ENCODE measurements around the gene SPATA17.
"Not testable (repeated sequence)": the region's sequence is repeated elsewhere in the genome, so short reads cannot be mapped to it uniquely, and the experiment has no call there.

SPATA17 gene

GRCh38 chr1:217674028-217674729 lies 43.0 kb downstream of the SPATA17 start:
- in situ Hi-C loops (cut with HindIII; ENCODE audit: low sequenced_read_pairs) = no loop called here

GRCh38 chr1:217681806-217682205 lies 50.7 kb downstream of the SPATA17 start:
- in situ Hi-C loops (cut with HindIII; ENCODE audit: low sequenced_read_pairs) = no loop called here

GRCh38 chr1:217687511-217687910 lies 56.4 kb downstream of the SPATA17 start:
- in situ Hi-C loops (cut with HindIII; ENCODE audit: low sequenced_read_pairs) = no loop called here

GRCh38 chr1:217696140-217696539 lies 65.0 kb downstream of the SPATA17 start:
- in situ Hi-C loops (cut with HindIII; ENCODE audit: low sequenced_read_pairs) = not testable (repeated sequence)

- in situ Hi-C loops (cut with HindIII; ENCODE audit: low sequenced_read_pairs) = no loop called here
Observed at GRCh38 chr1:217703326-217703725, 72.2 kb downstream of the SPATA17 start.

- in situ Hi-C loops (cut with HindIII; ENCODE audit: low sequenced_read_pairs) = no loop called here
Observed at GRCh38 chr1:217712925-217713597, 81.9 kb downstream of the SPATA17 start.

- in situ Hi-C loops (cut with HindIII; ENCODE audit: low sequenced_read_pairs) = no loop called here
Observed at GRCh38 chr1:217715681-217716080, 84.5 kb downstream of the SPATA17 start.

DNA sequence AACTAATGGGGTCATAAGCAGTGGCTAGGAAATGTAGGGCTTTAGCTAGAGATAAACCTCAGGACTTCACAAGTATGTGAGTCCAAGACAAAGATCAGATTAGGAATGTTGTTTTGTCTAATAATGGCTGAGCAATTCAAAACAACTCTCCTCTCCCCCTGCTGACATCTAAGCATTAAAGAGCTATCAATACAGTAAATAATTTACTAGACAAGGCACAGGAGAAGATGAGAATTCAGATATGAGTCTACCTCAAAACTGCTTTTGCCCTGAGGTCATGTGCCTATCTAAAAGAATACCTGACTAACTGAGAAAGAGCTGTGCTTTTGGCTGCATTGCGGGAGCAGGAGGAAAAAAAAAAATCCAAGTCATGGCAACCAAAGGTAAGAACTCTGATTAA lies 86.8 kb downstream of the SPATA17 start:
- in situ Hi-C loops (cut with HindIII; ENCODE audit: low sequenced_read_pairs) = no loop called here

- in situ Hi-C loops (cut with HindIII; ENCODE audit: low sequenced_read_pairs) = no loop called here
Observed at GRCh38 chr1:217718873-217719272, 87.7 kb downstream of the SPATA17 start.

- in situ Hi-C loops (cut with HindIII; ENCODE audit: low sequenced_read_pairs) = no loop called here
Observed at GRCh38 chr1:217721692-217722091, 90.5 kb downstream of the SPATA17 start.

DNA sequence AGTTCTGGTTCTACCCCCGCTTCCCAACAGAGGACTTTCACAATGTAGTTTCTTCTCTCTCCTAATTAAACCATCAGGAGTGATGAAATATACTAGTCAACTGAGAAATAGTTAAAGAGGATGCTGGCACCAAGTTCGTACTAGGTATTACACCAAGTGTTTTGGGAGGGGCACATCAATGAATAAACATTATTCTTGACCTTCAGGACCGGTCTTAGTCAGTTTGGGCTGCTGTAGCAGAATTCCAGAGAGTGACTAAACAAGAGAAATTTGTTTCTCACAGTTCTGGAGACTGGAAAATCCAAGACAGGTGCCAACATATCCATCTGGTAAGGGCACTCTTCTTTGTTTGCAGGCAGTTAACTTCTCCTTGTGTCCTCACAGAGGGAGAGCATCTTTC lies 103.8 kb downstream of the SPATA17 start:
- in situ Hi-C loops (cut with HindIII; ENCODE audit: low sequenced_read_pairs) = no loop called here

- in situ Hi-C loops (cut with HindIII; ENCODE audit: low sequenced_read_pairs) = no loop called here
Observed at GRCh38 chr1:217747156-217747769, 116.1 kb downstream of the SPATA17 start.

DNA sequence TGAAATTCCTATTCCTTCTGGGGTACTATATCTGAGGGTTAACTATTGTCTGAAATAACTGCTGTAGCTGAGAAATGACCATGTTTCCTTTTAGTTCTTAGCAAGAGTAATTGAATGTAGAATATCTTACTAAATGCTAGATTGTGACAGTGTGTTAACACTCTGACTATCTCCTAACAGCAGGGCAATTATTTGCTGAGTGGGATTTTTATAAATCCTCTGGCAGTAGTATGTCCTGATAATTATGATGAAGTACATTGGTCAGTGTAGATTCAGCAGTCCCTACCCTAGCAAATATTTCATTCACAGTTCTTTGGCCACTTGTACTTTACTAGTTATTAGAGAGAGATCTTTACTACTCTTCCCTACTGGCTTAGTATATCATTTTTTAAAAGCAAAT lies 138.6 kb downstream of the SPATA17 start:
- in situ Hi-C loops (cut with HindIII; ENCODE audit: low sequenced_read_pairs) = no loop called here

- in situ Hi-C loops (cut with HindIII; ENCODE audit: low sequenced_read_pairs) = no loop called here
Observed at GRCh38 chr1:217770918-217771317, 139.8 kb downstream of the SPATA17 start.

DNA sequence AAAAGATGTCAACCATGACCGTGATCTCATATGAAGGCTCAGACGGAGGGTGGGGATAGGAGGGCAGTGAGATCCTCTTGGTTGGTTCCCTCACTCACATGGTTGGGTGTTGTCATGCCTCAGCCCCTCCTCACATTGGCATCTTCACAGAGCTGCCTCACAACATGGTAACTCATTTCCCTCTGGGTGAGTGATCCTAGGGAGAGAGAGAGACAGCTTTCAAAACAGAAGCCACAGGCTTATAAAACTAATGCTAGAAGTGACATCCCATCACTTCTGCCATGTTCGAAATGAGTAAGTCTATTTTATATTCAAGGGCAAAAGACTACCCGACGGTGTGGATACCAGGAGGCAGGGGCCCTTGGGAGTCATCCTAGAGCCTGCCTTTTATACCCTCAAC lies 145.5 kb downstream of the SPATA17 start:
- in situ Hi-C loops (cut with HindIII; ENCODE audit: low sequenced_read_pairs) = no loop called here

DNA sequence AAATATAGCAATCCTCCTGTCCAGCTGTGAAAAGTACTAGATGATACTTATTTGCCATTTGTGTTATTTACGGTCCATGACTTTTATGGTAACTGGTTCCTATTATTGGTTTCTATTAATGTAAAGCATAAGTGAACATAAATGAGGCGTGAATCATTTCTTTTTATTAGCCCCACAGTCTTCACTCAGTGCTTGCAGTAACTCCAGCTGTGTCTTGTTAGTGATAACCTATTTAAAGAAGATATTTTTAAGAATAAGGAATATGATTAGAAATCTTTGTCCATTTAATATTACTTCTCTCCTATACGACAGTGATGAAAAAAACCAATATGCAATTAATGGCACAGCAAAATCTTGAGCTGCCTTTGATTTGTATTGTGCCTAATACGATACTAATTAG lies 149.9 kb downstream of the SPATA17 start:
- in situ Hi-C loops (cut with HindIII; ENCODE audit: low sequenced_read_pairs) = no loop called here

DNA sequence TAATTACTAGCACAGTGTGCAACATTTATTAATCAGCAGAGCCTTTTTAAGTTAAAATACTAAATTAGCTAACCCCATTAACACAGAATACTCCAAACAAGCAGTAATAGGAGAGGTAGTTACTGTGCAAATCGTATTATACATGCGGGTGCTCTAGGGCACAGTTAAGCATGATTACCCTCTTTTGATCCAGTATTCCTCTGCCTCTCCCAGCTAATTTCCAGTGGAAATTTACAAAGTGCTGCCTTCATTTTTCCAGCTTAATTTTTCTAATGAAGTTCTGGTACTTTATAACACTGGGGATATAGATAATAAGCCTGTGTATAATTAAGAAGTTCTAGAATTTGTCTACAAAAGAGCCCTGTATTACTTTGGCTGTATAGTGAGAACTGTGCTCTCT lies 159.9 kb downstream of the SPATA17 start:
- in situ Hi-C loops (cut with HindIII; ENCODE audit: low sequenced_read_pairs) = no loop called here

GRCh38 chr1:217805792-217806191 lies 174.6 kb downstream of the SPATA17 start:
- in situ Hi-C loops (cut with HindIII; ENCODE audit: low sequenced_read_pairs) = no loop called here

GRCh38 chr1:217812175-217812574 lies 181.0 kb downstream of the SPATA17 start:
- in situ Hi-C loops (cut with HindIII; ENCODE audit: low sequenced_read_pairs) = no loop called here

GRCh38 chr1:217813031-217813430 lies 181.9 kb downstream of the SPATA17 start:
- in situ Hi-C loops (cut with HindIII; ENCODE audit: low sequenced_read_pairs) = no loop called here

DNA sequence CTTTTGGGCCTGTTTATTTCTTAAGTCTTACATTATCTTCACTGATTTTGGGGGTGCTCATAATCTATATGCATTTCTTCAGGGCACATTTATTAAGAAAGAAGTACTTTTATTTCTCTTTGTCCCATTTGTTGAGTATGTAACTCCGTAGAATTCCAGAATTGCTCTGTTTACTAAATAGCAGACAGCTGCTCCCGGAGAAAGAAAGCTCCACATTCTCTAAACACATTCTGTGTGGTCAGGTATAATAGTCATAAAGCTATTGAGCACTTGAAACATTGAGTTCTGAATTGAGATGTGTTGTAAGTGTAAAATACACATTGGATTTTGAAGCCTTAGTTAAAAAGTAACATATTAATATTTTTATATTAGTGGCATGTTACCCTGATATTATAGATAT lies 206.5 kb downstream of the SPATA17 start:
- in situ Hi-C loops (cut with HindIII; ENCODE audit: low sequenced_read_pairs) = no loop called here

GRCh38 chr1:217839161-217839560 lies 208.0 kb downstream of the SPATA17 start:
- in situ Hi-C loops (cut with HindIII; ENCODE audit: low sequenced_read_pairs) = no loop called here
